PC-9 (cell line): ENCODE data around the gene ARRDC1. TPM values are rescaled to one million over a fixed set of nuclear protein-coding genes. Genes with fewer than 3 reads are reported as not detected.
"Not testable (repeated sequence)": the region's sequence is repeated elsewhere in the genome, so short reads cannot be mapped to it uniquely, and the experiment has no call there.

ENCODE experiments used
- BruUV-seq: library from RNA; stranded (reverse); fragments of 400-500 nt; replicated peaks from 2 replicates; lab custom pipeline; 2021; lab: Mats Ljungman, UMichigan
- CTCF ChIA-PET: fragments of 300-600 bp; sonication (Branson Sonifier 250); formaldehyde crosslinking; loops from one replicate; lab custom pipeline; 2022; ENCODE audit warnings: antibody characterized with exemption; lab: Charles Lee
- POLR2A ChIA-PET: fragments of 300-600 bp; sonication (Branson Sonifier 250); formaldehyde crosslinking; loops from one replicate; lab custom pipeline; 2022; ENCODE audit warnings: antibody characterized with exemption; ENCODE audit not compliant: unreplicated experiment; lab: Charles Lee
- DNase-seq, 2 experiments: peaks; one replicate each; pipeline versions ENCODE4 v3.0.0 to v3.0.0-alpha.2; 2015 to 2022; ENCODE audit warnings: mixed read lengths in 1 of 2
- H2AFZ ChIP-seq: fragments of 200-600 bp; sonication (generic); 2 replicates; pipeline ENCODE4 v1.8.1; 2017; ENCODE audit warnings: antibody characterized with exemption
- H3F3A ChIP-seq: fragments of 200-600 bp; sonication (generic); 2 replicates; pipeline ENCODE4 v1.8.1; 2017; ENCODE audit warnings: antibody characterized with exemption, mild to moderate bottlenecking, low read depth; ENCODE audit not compliant: insufficient read depth
- H3K27ac ChIP-seq: fragments of 200-600 bp; sonication (generic); 2 replicates; pipeline ENCODE4 v1.6.1; 2016; ENCODE audit warnings: mixed run types
- H3K27me3 ChIP-seq: fragments of 200-600 bp; sonication (generic); 2 replicates; pipeline ENCODE4 v1.6.1; 2016; ENCODE audit warnings: low read depth, mixed run types; ENCODE audit not compliant: insufficient read depth
- H3K36me3 ChIP-seq: fragments of 200-600 bp; sonication (generic); 2 replicates; pipeline ENCODE4 v1.6.1; 2016; ENCODE audit warnings: low read depth, mixed run types
- H3K4me1 ChIP-seq: fragments of 200-600 bp; sonication (generic); replicated peaks from 2 replicates; pipeline ENCODE4 v1.6.1; 2016; ENCODE audit warnings: mixed run types; ENCODE audit not compliant: insufficient read depth
- H3K4me2 ChIP-seq: fragments of 200-600 bp; sonication (generic); 2 replicates; pipeline ENCODE4 v1.6.1; 2017; ENCODE audit warnings: mixed run types
- H3K4me3 ChIP-seq: fragments of 200-600 bp; sonication (generic); 2 replicates; pipeline ENCODE4 v1.6.1; 2016; ENCODE audit warnings: mixed run types
- H3K79me2 ChIP-seq: fragments of 200-600 bp; sonication (generic); 2 replicates; pipeline ENCODE4 v1.6.1; 2017; ENCODE audit warnings: low read depth, mixed run types
- H3K9me2 ChIP-seq: fragments of 200-600 bp; sonication (generic); 2 replicates; pipeline ENCODE4 v1.8.1; 2017; ENCODE audit warnings: mild to moderate bottlenecking; ENCODE audit not compliant: insufficient read depth
- H3K9me3 ChIP-seq: fragments of 200-600 bp; sonication (generic); 2 replicates; pipeline ENCODE4 v1.8.1; 2016; ENCODE audit warnings: low read depth; ENCODE audit not compliant: insufficient read depth
- H4K20me1 ChIP-seq: fragments of 200-600 bp; sonication (generic); 2 replicates; pipeline ENCODE4 v1.8.1; 2017; ENCODE audit not compliant: insufficient read depth
- CTCF ChIP-seq: fragments of 200-600 bp; sonication (generic); conservative IDR thresholded peaks from 2 replicates; pipeline ENCODE4 v1.6.1; 2017; ENCODE audit warnings: mixed run types, antibody characterized with exemption, mild to moderate bottlenecking, moderate library complexity
- EZH2 ChIP-seq: fragments of 200-600 bp; sonication (generic); IDR thresholded peaks from 2 replicates; pipeline ENCODE4 v1.8.0; 2017; ENCODE audit warnings: antibody characterized with exemption, low read depth
- intact Hi-C: fragments of 100-400 bp; cut with micrococcal nuclease; formaldehyde crosslinking; loops from one replicate; pipeline ENCODE4 v1.10.0; 2022; ENCODE audit not compliant: unreplicated experiment
- total RNA-seq: library from RNA; stranded (reverse); gene quantifications from 2 replicates; pipeline ENCODE4 v1.2.3, GENCODE V29; 2021

Gene ARRDC1
- total RNA-seq, 1 experiment from 2014 or later: 127 TPM

GRCh38 chr9:137621131-137621757, 15.8 kb downstream of the ARRDC1 start:
- Histone ChIP-seq H4K20me1 (peaks cover 38% of the 10 kb centered on the region), H3K27me3 (no peaks in the 10 kb centered on the region)
- BruUV-seq: no TSS peak

GRCh38 chr9:137622211-137622610, 16.7 kb downstream of the ARRDC1 start:
- CTCF ChIA-PET: interaction anchor here (0.7 kb wide), 1 partner anchor 334 kb away, joined by 7 read pairs; no protein-coding TSS in a partner anchor
- Histone ChIP-seq H3K4me1 (peaks cover 24% of the 10 kb centered on the region), H3F3A (peaks cover 28% of the 10 kb centered on the region), H4K20me1 (peaks cover 48% of the 10 kb centered on the region), H3K79me2 (peaks cover 90% of the 10 kb centered on the region)
- H3K9me2 ChIP-seq, BruUV-seq, H3K27ac ChIP-seq, H3K4me3 ChIP-seq, H3K27me3 ChIP-seq, H2AFZ ChIP-seq, H3K36me3 ChIP-seq, DNase-seq, POLR2A ChIA-PET, H3K4me2 ChIP-seq, intact Hi-C loops, H3K9me3 ChIP-seq: not testable (repeated sequence)

More at GRCh38 chr9:137621131-137621757, 15.8 kb downstream of the ARRDC1 start:
- H3K4me1 ChIP-seq: peaks cover 33% of the 10 kb centered on the region
- no peaks in the 10 kb centered on the region for H3K9me2 ChIP-seq
- peak overlapping the region; percentile 75 for H3K4me2 ChIP-seq
- no peak for DNase-seq
- no peak overlapping the region for H2AFZ ChIP-seq
- no peaks in the 10 kb centered on the region for H3K9me3 ChIP-seq
- no peak overlapping the region for H3K4me3 ChIP-seq
- TF ChIP-seq EZH2 (no peak), CTCF (peak; percentile 61)
- peaks cover 90% of the 10 kb centered on the region for H3K79me2 ChIP-seq
- ChIA-PET POLR2A (no interaction called here), CTCF (no interaction called here)
- H3K27ac ChIP-seq: no peak overlapping the region
- H3K36me3 ChIP-seq: peaks cover 5% of the 10 kb centered on the region; the same call in 1 of the 2 replicates
- intact Hi-C loops: no loop called here
- H3F3A ChIP-seq: peaks cover 33% of the 10 kb centered on the region

GRCh38 chr9:137626464-137626863, 21.0 kb downstream of the ARRDC1 start:
- no peak overlapping the region for H3K4me3 ChIP-seq
- no peaks in the 10 kb centered on the region for H3F3A ChIP-seq
- H3K27me3 ChIP-seq: no peaks in the 10 kb centered on the region
- H3K27ac ChIP-seq: no peak overlapping the region
- H3K36me3 ChIP-seq: no peaks in the 10 kb centered on the region
- peaks cover 96% of the 10 kb centered on the region for H3K79me2 ChIP-seq
- peaks cover 64% of the 10 kb centered on the region for H4K20me1 ChIP-seq
- 0 out of 2 replicates have a peak, but pooled peaks cover under 1% of the 10 kb centered on the region for H3K4me1 ChIP-seq
- POLR2A ChIA-PET: no interaction called here
- H3K9me3 ChIP-seq: no peaks in the 10 kb centered on the region
- no TSS peak for BruUV-seq
- H3K4me2 ChIP-seq: no peak overlapping the region
- intact Hi-C loops: no loop called here
- no peak for DNase-seq
- TF ChIP-seq EZH2 (no peak), CTCF (no peak)
- CTCF ChIA-PET: no interaction called here
- H2AFZ ChIP-seq: no peak overlapping the region
- no peaks in the 10 kb centered on the region for H3K9me2 ChIP-seq

GRCh38 chr9:137627406-137627805, 21.9 kb downstream of the ARRDC1 start:
- H3K36me3 ChIP-seq, H3K4me3 ChIP-seq, DNase-seq, H3K4me2 ChIP-seq, H2AFZ ChIP-seq, H3K9me2 ChIP-seq, CTCF ChIA-PET, intact Hi-C loops, H3K27ac ChIP-seq, H3K9me3 ChIP-seq, H3F3A ChIP-seq, POLR2A ChIA-PET, BruUV-seq, H3K4me1 ChIP-seq, H3K27me3 ChIP-seq: not testable (repeated sequence)
- peaks cover 66% of the 10 kb centered on the region for H4K20me1 ChIP-seq
- H3K79me2 ChIP-seq: peaks cover 97% of the 10 kb centered on the region
